Iris pigment epithelial cell (primary cell): ENCODE data around the gene PRKCE.
"Not testable (repeated sequence)": the region's sequence is repeated elsewhere in the genome, so short reads cannot be mapped to it uniquely, and the experiment has no call there.

Experiments used
- DNase-seq: peaks from one replicate; pipeline ENCODE4 v3.0.0-alpha.2; 2011; ENCODE audit warnings: low read depth

Gene PRKCE

DNA sequence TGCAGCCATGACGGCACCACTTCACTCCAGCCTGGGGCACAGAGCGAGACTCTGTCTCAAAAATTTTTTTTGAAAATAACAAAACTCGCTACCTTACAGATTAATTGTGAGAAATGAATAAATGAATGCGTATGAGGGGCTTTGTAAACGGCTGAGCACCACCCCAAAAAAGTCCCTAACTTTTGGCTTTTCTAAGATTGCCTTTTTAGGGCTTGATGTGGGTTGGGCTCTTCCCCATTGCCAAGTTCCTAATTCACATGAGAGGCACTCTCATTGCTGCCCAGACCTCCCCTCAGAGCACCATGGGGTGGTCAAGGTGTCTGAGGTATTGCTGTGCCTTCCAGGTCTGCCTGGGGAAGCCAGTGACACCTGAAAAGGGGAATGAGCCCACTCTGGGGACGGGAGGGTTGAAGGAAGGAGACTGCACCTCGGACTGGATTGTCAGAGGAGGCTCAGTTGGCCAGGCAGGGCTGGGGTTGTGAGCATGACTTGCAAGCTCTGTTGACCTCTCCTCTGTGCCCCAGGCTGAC lies 186.4 kb downstream of the PRKCE start:
- DNase-seq, result no peak

DNA sequence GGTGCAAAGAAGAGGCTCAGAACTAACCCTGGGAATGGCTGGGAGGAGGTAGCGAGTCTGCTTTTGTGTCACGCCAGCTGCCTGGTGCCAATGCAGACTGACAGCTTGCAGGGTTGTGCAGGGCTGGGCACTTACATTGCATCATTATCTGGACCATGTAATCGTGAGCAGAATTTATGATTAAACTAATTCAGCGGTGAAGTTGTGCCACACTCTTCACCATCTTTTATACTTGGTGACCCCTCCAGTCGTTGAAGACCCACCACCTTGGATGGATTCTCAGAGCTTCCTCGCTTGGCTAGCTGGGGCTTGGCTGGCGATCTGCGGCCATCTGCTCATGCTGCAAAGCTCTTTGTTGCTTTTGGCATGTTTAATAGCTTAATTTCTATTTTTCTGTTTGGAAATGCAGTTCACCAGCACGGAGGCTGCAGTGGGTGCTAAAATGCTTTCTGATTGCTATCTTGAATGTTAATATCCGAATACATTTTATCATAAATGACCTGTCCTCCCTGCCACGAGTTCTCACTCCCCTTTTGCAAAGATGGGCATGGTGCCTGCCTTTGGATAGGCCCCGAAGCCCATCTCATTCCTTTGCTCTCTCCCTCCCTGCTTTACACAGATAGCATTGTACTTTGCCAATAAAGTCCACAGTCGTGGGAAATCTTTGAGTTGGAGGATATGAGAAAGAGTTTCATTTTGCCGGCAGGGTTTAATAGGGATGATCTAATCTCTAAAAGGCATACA lies 188.2 kb downstream of the PRKCE start:
- no peak for DNase-seq

DNA sequence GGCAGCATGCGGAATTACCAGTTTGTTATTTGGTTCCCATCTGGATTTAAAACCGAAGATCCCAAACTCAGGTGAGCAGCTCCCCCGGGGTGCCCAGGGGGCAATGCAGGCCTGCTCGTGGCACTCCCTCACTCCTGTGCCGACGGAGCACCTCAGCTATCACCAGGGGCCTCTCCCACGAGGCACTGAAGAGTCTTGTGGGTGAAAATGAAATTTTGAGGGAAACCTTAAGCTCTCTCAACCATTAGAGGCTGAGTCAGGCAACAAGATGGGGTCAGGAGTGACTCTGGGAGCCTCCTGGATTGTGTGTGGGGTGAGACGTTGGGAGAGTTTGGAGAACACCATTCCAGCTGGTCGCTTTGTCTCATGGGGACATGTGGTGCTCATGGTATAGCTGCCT lies 189.0 kb downstream of the PRKCE start:
- no peak for DNase-seq

DNA sequence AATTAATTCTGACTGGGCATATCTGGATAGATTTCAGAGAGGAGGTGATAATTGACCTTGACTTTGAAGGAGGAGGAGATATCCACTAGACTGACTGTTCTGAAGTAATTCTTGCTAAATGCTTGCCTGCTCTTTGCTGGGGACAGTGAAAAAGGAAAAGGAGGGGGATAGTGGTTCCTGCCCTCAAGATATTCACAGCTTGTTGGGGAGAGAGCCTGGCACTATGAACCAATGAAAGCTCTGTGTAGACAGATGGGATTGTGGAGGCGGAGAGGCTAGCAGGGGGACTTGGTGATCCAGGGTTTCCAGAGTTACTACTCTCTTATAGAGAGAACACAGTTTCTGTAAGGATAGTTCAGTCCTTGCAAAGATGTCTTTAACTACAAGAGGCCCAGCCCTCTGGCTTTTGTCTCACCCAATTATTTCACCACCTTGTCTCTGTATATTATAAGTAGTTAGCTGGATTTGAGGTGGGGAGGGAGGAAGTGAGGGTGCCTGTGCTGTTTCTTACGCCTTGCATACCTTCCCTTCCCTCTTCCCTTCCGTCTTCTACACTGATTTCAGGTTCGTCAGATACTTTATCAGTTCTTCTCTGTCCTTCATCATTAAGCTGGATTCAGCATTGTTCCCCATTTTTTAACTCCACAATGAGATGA lies 190.4 kb downstream of the PRKCE start:
- no peak for DNase-seq

DNA sequence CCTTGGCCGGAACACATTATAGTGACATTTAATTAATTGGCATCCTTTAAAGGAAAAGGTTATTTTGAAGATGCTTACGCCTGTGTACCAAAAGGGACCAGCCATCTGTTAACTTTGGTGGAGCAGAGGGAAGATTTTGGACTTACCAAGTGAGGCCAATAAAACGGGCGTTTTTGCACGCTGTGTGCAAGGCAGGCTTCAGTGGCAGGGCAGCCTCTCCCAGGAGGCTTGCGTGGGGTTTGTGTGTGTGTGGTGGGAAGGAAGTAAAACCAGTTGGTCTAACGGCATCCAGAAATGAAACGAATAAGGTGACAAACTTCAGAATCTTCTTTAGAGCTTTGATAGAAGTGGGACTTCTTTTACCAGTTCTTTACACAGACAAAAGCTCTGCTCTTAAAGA lies 191.7 kb downstream of the PRKCE start:
- DNase-seq, result no peak

DNA sequence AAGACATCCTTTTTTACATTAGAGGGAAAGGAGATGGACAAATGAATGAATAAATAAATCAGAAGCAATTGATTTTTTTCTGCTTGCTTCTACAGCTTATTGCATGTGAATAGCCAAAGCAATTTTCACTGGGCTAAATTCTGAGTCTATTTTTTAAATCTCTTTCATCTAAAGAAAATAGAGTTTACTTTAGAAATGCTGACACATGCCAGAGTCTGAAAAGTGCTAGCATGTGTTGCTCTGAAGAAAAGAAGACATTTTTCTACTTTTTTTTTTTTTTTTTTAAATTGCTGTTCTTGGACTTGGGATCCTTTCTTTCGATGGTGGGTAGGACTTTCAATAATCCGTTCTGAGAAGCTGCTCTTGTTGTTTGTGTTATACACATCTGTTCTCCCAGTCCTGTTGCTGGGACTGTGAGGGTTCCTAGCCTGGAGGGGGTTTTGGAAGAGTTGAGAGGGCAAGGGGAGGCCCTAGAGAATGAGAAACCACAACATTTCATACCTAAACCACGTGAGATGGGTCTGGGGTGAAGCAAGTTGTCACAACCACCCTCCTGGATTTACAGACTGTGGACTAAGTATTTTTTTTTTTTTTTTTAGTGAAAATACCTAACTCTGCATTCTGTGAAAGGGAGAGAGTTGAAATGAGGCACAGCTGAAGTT lies 193.5 kb downstream of the PRKCE start:
- peak; percentile 21 for DNase-seq

DNA sequence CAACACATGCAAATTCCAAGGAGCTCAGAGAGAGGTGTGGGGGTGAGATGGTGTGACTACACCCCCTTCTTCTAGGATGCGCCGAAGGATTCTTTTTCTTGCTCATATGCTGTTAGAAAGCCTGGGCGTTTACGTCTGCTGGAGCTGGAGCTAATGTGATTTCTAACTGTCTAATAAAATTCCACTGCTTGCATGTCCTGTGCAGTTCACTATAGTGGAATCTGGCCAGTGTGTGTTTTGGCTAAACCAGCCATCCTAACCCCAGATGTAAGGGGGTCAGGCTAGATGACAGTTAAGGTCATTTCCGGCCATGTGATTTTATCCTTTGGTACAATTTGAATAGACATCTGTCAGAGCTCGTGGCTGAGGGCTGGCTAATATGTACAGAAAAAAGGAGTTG lies 194.1 kb downstream of the PRKCE start:
- peak; percentile 4 for DNase-seq

DNA sequence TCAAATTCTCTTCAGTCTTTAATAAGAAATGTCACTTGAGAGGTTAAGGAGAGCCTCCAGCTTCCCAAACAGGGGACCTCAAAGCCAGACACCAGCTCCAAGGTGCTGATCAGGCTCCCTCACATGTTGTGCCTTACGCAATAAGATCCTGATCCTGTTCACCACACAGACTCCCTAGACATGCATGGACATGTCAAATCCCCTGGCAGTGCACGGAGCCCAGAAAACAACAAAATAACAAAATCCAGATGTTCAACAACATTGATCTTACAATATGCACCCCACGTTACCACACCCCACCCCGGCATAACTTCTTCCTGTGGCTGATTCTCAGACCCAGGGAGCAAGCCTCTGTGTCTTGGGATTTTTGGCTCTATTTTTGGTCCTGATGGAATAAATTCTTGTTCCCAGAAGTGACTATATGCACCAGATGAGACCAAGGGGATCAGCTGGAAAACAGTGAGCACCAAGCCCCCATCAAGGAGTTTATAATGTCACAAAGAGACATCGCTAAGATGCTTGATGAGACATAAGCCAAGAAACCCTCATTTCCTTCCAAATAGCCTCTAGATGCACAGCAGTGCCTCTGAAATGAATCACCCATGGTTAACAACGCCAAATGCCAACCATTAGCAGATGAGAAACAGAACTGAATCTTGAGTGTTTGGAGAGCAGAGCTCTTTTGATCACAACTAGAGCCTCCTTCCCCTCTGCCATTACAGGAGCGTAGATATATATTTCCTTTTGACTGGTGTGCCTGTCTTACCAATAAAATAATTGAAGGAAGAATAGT lies 198.2 kb downstream of the PRKCE start:
- DNase-seq, result peak; percentile 70

DNA sequence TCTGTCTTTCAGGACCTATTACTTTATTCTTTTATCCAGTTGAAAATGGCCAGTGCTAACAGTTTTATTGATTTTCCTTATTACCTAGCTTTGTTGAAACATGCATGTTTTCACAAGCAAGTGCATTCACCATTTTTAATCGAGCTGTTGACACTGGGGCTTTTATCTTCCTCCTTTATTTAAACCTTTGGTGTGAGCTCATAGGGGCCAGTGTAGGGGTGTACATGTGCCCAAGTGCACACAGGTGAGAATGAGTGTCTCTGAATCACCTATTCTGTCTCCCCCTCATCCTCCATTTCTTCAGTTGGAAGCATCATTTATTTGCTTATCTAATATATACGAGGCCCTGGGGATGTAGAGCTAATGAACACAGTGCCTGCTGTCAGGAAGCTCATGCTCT lies 199.1 kb downstream of the PRKCE start:
- no peak for DNase-seq

DNA sequence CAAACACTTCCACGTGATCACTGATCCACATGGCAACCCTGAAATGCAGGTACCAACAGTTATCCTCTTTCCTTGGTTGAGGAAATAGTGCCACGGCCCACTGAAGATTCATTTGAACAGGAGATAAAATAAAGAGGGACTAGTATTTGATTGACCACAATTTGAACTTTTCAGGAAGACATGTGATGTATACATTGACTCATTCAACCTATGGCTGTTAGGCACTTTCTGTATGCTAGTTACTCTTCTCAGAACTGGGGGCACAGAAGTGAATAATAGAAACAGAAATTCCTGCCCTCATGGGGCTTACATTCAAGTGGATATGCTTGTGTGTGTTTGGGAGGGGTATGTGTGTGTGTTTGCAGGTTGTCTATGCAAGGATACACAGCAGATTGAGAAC lies 199.6 kb downstream of the PRKCE start:
- DNase-seq, result no peak

DNA sequence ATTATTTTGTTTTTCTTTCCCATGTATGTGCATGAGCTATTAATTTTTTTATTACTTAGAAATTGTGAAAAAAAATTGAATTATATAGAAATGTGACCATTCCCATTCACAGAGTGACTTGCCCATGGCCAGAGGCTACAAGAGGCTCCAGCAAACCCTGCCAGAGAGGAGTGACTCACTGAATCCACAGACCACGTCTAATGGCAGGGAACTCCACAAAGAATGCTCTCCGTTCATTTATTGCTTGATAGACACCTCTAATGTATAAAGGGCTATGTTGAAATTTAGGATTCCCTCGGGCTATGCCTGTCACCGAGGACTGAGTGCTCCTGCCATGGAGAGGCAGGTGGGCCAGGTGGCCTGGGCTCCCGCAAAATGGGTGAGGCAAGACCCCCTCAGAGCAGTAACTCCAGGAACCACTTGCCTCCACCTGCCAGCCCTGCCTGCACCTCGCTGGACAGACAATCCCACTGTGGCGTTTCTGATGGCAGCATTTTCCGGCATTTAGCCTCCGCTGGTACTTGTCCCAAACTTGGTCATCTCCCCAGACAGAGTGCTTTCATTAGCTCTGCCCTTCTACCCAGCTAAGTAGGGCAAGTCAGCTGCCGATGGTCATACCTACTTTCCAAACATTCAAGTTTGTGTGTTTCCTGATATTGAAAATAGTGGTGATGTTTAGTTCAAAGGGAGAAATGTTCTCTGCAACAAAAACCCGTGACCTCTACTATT lies 200.3 kb downstream of the PRKCE start:
- DNase-seq, result peak; percentile 70

DNA sequence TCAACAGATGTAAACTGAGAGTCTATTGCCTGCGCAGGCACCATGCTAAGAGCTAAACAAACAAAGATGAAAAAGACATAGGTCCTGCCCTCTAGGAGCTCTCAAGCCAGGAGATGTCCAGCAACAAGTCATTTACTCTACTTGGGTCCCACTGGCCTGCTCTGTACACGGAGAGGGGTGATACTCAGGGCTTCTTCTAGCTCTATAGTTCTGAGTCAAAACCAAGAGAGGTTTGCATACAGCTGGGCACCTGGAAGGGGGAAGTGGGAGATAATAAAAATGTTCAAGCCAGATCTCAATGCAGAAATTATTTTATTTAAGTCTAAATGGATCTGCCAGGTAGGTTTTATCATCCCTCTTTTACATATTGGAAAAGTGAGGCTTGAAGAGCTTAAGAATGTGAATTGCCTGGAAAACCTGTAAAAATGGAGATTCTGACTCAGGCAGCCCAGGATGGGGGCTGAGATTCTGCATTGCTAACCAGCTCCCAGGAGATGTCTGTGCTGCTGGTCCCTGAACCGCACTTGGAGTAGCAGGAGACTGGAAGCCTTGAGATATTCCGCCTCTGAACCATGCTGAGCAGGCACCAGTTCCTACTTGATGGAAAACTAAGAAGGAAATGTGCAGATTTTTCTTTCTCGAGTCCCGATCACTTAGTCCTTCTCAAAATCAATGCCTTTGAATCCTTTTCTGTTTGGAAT lies 201.1 kb downstream of the PRKCE start:
- no peak for DNase-seq

DNA sequence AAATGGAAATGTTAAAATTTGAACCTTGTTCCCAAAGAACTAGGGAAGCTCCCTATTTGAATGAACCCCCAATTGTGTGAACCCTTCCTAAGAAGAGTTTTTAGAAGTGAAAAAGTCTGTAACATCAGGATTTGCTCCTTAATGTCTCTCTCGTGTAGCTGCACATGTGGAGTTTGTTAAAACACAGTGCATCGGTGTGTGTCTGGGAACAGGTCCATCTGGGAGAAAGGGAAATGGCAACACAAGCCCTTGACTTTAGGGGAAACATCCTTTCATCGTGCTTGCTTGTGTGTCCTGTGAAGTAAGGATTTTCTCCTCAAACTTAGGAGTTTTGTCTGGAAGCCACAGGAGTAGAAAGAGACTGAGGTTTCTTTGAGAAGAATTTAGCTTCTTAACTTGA lies 203.9 kb downstream of the PRKCE start:
- DNase-seq, result no peak

DNA sequence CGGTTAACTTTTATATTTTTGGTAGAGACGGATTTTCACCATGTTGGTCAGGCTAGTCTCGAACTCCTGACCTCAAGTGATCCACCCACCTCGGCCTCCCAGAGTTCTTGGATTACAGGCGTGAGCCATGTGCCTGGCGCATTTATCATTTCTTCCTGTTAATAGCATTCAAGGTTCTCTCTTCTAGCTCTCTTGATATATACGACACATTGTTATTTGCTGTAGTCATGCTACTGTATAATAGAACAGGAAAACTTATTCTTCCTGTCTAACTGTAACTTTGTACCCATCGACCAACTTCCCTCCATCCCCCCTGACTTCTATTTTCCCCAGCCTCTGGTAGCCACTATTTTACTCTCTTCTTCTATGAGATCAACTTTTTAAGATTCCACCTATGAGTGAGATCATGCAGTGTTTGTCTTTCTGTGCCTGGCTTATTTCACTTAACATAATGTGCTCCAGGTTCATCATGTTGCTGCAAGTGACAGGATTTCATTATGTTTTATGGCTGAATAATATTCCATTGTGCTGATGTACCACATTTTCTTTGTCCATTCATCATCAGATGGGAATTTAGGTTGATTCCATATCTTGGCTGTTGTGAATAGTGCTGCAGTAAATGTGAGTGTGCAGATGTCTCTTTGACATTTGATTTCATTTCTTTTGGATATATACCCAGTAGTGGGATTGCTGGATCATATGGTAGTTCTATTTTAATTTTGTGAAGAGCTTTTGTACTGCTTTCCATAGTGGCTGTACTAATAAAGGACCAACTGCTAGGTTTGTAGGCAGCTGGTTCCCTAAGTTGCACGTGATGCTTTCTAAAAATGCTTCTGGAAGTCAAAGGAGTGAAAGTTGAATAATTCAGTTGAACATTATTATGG lies 205.2 kb downstream of the PRKCE start:
- no peak for DNase-seq

DNA sequence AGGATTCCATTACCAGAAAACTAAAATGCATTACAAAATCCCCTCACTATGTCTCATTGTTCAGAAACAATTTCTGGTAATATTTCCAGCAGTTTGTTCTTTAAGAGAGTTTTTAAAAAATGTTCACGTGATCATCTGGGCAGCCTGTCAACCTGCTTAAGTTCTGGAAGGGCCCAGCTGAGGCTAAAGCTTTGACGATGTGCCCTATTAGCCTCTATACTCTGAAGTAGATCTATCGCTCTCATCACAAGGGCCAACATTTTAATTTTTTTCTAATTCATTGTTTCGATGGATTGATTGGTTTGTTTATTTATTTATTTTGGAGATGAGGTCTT lies 205.8 kb downstream of the PRKCE start:
- DNase-seq, result no peak

DNA sequence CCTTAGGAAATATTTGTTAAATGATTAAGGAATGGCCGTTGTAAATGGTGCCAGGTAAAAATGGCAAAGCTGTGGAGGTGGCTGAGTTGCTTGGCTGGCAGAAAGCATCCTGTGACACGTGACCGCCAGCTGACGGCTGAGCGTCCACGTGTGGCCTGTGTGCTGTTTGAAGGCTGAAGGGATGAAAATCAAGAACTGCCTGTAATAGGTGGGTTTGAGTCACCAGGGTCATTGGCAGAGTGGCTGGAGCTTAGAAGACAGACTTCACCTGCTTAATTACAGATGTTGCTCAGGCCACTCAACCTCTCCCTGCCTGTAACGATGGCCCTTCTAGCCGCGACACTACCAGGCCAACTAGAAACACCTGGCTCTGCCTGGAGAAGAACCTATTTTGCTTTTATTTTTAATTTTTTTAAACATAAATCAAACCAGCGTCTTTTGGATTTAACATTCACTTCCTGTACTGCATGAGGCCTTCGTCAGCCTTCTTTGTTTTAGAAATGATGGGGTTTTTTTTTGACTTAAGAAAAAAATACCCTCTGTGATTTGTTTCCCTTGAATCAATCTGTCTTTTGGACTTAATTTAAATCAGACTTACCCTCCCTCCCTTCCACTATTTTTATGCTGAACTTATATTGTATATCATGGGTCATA lies 206.5 kb downstream of the PRKCE start:
- no peak for DNase-seq

DNA sequence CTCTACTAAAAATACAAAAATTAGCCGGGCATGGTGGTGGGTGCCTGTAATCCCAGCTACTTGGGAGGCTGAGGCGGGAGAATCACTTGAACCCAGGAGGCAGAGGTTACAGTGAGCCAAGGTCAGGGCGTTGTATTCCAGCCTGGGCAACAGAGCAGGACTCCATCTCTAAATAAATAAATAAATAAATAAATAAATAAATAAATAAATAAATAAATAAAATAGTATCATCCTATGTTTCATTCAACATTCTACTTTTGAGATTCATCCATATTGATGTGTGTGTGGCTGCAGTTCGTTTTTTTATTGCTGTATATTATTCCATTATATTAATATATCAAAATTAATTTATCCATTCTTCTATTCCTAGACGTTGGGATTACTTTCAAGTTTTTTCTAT lies 207.4 kb downstream of the PRKCE start:
- DNase-seq, result not testable (repeated sequence)

DNA sequence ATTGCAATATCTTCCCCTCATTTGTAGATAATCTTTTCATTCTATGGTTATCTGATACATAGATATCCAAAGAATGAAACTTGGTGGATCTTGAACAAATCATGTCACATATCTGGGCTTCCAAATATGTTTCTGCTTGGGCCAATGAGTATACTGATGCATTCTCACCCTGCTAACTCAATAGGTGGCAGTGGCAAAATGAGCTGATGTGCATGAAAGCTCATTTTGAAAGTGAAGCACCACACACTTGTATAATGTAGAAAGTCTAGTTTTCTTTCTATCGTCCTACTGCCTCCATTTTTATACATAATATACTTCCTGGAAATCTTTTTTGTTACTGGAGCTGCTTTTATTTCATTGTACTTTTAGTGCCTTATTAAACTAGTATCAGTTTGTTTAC lies 208.2 kb downstream of the PRKCE start:
- no peak for DNase-seq
